D721Med (cell line): Measurements from ENCODE around the gene C4orf50.

Source experiments
- DNase-seq: peaks from one replicate; pipeline ENCODE4 v3.0.0; 2011; ENCODE audit warnings: low spot score; ENCODE audit not compliant: insufficient read length
- FAIRE-seq: peaks from 2 replicates; lab custom pipeline; 2011; peaks lifted over from hg19 to GRCh38; lab: Jason Lieb, UNC
- TF ChIP-seq, protein P1 (sequence below): IDR thresholded peaks from 2 replicates; pipeline ENCODE4 v1.5.1; 2012; ENCODE audit warnings: mild to moderate bottlenecking, control low read depth; ENCODE audit not compliant: insufficient read depth; ENCODE audit errors: missing control alignments

Gene C4orf50

DNA sequence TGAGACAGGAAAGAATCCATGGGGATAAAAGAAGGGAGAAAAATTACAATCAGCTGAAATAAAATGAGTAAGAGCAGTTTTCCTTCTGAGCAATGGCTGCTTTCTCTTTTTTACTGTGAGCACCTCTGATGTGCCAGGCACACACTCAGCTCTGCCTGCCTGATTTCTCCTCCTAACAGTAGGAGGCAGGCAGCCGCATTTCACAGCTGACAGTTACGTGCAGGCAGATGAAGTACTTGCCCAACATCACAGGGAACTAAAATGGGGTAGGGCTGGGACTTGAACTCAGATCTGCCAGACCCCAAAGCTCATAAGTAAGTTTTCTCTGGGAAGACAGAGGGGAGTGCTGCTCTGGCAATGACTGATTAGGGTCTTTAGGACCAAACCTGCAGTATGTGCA lies 54.6 kb downstream of the C4orf50 start:
- TF ChIP-seq, protein P1, sequence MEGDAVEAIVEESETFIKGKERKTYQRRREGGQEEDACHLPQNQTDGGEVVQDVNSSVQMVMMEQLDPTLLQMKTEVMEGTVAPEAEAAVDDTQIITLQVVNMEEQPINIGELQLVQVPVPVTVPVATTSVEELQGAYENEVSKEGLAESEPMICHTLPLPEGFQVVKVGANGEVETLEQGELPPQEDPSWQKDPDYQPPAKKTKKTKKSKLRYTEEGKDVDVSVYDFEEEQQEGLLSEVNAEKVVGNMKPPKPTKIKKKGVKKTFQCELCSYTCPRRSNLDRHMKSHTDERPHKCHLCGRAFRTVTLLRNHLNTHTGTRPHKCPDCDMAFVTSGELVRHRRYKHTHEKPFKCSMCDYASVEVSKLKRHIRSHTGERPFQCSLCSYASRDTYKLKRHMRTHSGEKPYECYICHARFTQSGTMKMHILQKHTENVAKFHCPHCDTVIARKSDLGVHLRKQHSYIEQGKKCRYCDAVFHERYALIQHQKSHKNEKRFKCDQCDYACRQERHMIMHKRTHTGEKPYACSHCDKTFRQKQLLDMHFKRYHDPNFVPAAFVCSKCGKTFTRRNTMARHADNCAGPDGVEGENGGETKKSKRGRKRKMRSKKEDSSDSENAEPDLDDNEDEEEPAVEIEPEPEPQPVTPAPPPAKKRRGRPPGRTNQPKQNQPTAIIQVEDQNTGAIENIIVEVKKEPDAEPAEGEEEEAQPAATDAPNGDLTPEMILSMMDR, result no peak
- DNase-seq, result no peak

DNA sequence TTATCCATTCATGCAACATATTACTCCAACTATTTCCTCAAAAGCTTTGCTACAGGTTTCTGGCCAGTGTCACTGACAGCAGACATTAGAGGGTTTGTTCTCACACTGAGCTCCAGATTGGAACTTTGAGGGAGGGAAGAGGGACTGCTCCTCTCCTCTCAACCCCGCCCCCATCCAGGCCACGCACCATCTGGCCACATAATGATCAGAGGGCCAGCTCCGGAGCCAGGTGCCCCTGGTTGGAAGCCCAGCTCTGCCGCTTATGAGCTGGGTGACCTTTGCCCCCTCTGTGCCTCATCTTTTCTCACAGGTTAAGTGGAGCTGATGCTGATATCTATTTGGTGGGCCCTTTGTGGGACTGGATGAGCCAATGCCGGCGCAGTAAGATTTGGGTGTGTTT lies 55.8 kb downstream of the C4orf50 start:
- FAIRE-seq (no peak), DNase-seq (no peak)
- TF ChIP-seq, protein P1, result no peak

More for the DNA sequence above, 54.6 kb downstream of the C4orf50 start:
- FAIRE-seq, result no peak

DNA sequence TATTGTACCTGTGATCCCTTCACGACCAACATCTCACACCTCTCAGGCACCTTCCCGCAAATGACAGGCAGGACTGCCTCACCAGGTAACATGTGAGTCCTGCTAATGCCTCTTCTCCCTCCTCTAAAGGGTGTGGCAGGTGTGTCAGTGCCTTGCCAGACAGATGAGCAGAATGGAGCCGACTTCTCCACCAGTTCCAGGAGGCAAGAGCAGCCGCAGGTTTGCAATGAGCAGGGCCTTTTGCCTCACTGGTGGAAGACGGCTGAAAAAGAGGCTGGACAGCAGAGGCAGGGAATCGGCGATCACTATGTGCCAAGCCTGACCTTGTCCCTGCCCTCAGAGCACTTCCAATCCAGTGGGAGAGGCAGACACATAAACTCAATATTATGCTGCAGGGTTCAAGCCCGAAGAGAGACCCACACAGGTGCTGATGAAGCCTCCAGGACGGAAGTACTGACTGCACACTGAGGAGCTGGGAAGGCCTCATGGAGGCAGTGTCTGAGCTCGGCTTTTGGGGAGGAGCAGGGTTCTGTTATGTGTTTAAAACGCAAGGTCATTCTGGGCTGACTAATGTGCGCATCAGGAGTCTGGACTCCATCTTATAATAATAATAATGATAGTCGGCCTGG lies 57.9 kb downstream of the C4orf50 start:
- TF ChIP-seq, protein P1, result no peak
- no peak for FAIRE-seq
- DNase-seq, result no peak

DNA sequence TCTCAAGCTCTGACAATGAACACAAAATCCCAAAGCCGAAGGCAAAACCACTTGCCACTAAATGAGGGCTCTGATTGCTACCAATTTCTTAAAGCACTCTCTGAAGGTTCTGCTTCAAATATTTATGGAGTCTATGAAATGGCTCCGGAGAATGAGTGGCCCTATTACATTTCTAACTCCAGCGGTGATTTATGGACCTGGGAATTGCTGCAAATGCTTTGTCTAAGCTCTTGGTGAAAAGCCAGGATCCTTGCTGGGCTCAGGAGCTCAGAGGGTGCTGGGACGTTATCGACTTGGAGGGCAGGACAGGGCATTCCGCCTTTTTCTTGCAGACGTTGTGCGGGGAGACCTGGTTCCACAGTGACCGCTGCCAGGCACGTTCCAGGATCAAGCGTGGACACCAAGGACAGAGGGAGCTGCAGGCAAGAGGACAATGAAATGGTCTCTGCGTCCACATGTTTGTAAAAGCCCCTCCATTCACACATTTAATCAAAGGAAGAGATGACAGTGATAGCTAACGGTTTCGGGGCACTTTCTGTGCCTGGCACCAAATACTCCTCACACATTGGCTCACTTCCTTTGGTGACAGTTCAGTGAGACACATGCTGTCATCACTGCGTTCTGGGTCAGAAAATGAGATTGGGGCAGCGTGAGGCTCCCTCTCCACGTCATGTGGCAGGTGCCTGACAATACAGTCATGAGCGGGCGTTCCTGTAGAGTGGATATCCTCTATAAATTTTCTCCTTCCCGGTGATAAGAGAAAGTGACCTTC lies 58.8 kb downstream of the C4orf50 start:
- TF ChIP-seq, protein P1, result no peak
- DNase-seq, result no peak
- no peak for FAIRE-seq

GRCh38 chr4:5958199-5958735 lies 60.0 kb downstream of the C4orf50 start:
- TF ChIP-seq, protein P1, result no peak
- DNase-seq (no peak), FAIRE-seq (no peak)

DNA sequence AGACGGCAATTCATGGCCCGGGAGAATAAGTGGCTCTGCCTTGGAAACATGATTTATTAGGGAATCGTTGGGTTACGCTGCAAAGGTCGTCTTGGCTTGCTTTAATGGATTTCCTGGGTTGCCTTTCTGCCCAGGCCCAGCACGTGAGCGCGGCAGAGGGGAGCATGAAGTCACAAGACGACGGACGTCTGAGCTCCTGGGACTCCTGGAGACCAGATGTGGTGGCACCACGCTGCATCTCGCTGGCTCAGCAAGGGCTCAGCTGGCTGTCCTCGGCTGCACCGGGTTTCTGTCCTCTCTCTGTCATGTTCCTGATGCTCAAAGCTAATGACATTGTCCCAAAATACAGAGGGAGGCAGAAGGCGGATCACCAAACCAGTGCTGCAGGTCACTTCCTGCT lies 61.2 kb downstream of the C4orf50 start:
- FAIRE-seq (no peak), DNase-seq (no peak)
- TF ChIP-seq, protein P1, result no peak
